GM21360 (cell line): ENCODE data around the gene HOXA2.

ENCODE experiments used
- ATAC-seq: cut with Tn5 transposase; IDR thresholded peaks from one replicate; pipeline ENCODE4 v1.9.1; 2021; ENCODE audit warnings: mild to moderate bottlenecking, moderate library complexity; ENCODE audit not compliant: unreplicated experiment

HOXA2 gene

DNA sequence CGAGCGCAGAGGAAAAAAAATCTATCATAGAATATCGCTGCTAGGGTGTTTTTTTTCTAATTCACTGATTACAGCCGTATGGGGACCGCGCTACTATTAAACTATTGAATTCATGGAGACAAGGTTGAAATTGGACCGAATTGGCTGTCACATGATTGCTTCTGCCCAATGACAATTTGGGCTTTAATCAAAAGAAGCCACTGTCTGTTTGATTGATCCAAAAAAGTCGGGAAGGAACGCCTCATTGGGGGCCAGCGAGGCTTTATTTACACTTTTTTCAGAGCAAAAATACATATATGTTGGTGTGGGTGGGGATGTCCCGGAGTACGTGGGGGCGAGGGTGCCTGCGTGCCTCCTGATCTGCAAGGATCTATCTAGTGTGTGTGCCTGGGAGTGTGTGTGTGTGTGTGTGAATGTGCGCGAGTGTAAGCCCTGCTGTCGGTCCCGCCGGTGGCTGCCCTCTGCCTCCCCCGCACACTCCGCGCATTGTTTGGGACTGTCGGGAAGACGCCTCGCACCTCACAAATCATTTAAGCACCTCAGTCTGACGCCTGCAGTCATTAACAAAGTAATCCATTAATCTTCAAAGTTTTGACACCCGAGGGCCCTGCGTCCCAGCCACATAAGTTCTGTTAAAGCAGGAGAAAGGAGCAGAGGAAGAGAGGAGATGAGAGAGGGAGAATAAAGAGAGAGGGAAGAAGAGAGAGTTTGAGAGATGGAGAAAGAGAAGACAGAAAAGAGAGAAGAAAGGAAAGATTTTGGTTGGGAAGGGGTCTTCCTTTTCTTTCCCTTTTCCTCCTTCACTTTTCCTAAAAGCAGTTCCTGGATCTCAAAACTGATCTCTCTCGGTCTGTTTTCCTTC, at the start of gene HOXA2:
Gene HOXA2 (minus strand): TSS at position 103 of the 862 bp plus-strand sequence. CDS start 183 bp downstream, outside the sequence.
- ATAC-seq: no peak

GRCh38 chr7:27151341-27151930, 49.0 kb upstream of the HOXA2 start:
- no peak for ATAC-seq

DNA sequence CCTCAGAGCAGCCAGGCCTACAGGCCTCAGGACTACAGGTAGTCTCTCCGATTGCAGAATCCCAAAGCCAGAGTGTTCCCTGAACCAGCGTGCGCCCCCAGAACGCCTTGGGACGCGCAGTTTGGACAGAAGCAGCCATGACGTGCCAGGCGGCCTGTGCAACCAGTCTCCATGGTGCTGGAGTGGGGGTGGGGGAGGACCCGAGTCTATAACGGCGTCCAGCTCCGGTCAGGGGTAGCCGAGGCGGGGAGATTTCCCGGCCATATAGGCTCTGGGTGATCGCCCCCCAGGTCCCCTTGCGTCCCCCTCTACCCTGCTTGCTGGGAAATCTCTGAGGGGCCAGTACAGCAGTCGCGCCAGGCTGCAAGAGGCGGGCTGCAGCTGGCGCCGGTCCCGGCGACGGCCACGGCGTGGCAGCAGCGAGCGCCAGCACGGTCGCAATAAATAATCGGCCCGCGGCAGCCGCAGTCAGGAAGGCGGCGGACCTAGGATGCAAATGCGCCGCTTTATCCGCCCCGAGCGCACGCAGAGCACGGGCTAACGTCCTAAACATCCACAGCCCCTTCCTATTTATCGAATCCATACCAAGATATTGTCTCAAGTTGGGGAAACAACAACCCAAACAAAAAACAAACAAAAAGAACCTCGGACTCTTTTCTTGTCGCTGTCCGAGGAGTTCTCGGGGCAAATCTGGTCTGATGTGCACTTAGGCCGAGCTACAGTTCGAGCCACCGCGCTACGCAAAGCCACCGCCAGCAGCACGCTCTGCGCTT, 48.3 kb upstream of the HOXA2 start:
- ATAC-seq: peak; percentile 63

DNA sequence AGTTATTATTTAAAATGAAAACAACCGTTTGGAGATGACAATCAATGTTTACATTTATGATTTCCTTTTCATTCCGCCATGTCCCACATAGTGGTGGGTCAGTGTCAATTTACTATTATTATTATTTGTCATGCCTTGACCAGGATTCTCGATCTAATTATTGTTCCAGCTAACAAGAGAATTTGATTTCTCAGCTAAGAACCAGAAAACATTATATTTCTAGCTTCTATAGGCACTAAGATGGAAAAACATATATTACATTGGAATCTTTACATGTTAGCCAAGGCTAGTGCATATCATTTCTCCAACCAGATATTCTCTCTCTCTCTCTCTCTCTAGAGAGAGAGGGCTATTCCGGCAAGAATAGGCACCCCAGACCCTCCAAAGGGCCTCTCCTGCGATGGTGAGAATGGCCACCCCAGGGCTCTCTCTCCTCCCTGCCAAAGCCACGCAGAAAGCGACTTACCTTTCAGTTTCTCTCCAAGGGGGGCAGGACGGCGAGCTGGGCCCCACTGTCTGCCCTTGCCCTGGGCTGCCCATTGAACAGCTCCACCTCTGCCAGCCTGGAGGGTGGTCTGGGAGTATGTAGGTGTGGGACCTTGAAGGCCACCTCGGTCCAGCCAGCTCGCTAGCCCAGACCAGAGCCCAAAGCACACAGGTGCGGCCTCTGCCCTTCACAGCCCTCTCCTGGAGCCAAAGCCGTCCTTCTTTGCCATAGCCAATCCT, 47.5 kb upstream of the HOXA2 start:
- no peak for ATAC-seq

GRCh38 chr7:27148756-27149641, 46.5 kb upstream of the HOXA2 start:
- no peak for ATAC-seq

- ATAC-seq: no peak
Measured at GRCh38 chr7:27148031-27148755, 45.7 kb upstream of the HOXA2 start.

- ATAC-seq: no peak
Measured at GRCh38 chr7:27147199-27148030, 44.9 kb upstream of the HOXA2 start, which contains the start of gene HOXA6. Gene HOXA6 (minus strand): TSS chr7:27147774. CDS start chr7:27147749, 25 bp downstream.

GRCh38 chr7:27146491-27147198, 44.2 kb upstream of the HOXA2 start:
- ATAC-seq: no peak

- ATAC-seq: no peak
Measured at GRCh38 chr7:27145914-27146412, 43.5 kb upstream of the HOXA2 start.

DNA sequence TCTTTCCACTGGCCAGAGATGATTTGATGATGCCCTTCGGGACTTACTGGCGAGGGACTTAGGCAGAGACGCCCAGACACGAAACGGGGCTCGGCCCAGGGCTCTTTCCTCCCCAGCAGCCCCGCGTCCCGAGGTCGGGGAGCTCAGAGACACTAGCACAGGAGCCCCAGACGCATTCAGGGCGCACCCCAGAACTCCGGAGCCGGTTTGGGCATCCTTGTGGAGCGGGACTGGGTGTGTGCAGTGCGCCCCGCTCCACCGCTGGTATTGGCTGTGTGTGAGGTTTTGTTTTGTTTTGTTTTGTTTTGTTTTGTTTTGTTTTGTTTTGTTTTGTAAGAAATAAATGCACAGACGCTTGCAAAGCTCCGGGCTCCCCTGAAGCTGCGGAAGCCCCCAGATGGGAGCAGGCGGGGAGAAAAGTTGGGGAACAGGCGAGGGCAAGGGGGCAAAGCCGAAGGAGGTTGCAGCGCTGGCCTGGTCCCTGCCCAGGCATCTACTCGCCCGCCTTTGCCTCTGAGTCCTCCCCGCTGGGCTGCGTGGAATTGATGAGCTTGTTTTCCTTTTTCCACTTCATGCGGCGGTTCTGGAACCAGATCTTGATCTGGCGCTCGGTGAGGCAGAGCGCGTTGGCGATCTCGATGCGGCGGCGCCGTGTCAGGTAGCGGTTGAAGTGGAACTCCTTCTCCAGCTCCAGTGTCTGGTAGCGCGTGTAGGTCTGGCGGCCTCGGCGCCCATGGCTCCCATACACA, 42.9 kb upstream of the HOXA2 start:
- no peak for ATAC-seq

GRCh38 chr7:27144781-27145164, 42.3 kb upstream of the HOXA2 start:
- ATAC-seq: no peak

GRCh38 chr7:27143950-27144780, 41.7 kb upstream of the HOXA2 start:
- no peak for ATAC-seq

- ATAC-seq: no peak
Measured at GRCh38 chr7:27143023-27143949, 40.8 kb upstream of the HOXA2 start, which contains the start of gene HOXA5. Gene HOXA5 (minus strand): TSS chr7:27143681. CDS start chr7:27143607, 74 bp downstream.

- ATAC-seq: no peak
Measured at GRCh38 chr7:27142580-27143022, 40.1 kb upstream of the HOXA2 start.
